IPS DF 4.7 (cell line): Measurements from ENCODE around the gene MSANTD1.

Source experiments
- DNase-seq: peaks from one replicate; pipeline ENCODE4 v3.0.0-alpha.2; 2013; ENCODE audit warnings: low spot score; ENCODE audit errors: extremely low read depth

The MSANTD1 gene

GRCh38 chr4:3247399-3248177 lies 1.4 kb upstream of the MSANTD1 start:
- DNase-seq: no peak

GRCh38 chr4:3248178-3248480 lies 830 bp upstream of the MSANTD1 start:
- no peak for DNase-seq

GRCh38 chr4:3249711-3250437 lies 915 bp downstream of the MSANTD1 start:
- no peak for DNase-seq

- DNase-seq: no peak
These were observed 1.5 kb downstream of the MSANTD1 start for GRCh38 chr4:3250438-3250955.

- no peak for DNase-seq
These were observed 2.2 kb downstream of the MSANTD1 start for GRCh38 chr4:3250956-3251690.

- DNase-seq: no peak
These were observed 2.9 kb downstream of the MSANTD1 start for GRCh38 chr4:3251691-3252479.

- no peak for DNase-seq
These were observed 3.5 kb downstream of the MSANTD1 start for GRCh38 chr4:3252480-3252828.

GRCh38 chr4:3252831-3253641 lies 4.1 kb downstream of the MSANTD1 start:
- no peak for DNase-seq

- no peak for DNase-seq
These were observed 4.8 kb downstream of the MSANTD1 start for GRCh38 chr4:3253808-3254207.

GRCh38 chr4:3254302-3255131 lies 5.6 kb downstream of the MSANTD1 start:
- no peak for DNase-seq

- DNase-seq: no peak
These were observed 6.7 kb downstream of the MSANTD1 start for GRCh38 chr4:3255611-3256186.

- no peak for DNase-seq
These were observed 7.5 kb downstream of the MSANTD1 start for GRCh38 chr4:3256230-3257102.

- DNase-seq: no peak
These were observed 8.2 kb downstream of the MSANTD1 start for GRCh38 chr4:3257103-3257555.

- DNase-seq: no peak
These were observed 8.9 kb downstream of the MSANTD1 start for GRCh38 chr4:3257556-3258482.

GRCh38 chr4:3261411-3262207 lies 12.7 kb downstream of the MSANTD1 start:
- DNase-seq: no peak
